Natural killer cell (primary cell): ENCODE data around the gene AR. TPM values are rescaled to one million over a fixed set of nuclear protein-coding genes. Genes with fewer than 3 reads are reported as not detected.

Experiments
- ATAC-seq, 3 donors: fragments of 150-1000 bp in 2 of 3; fragments of 200-7000 bp in 1 of 3; cut with Tn5 transposase; 1 replicate in 1 of 3; 2 replicates in 2 of 3; pipeline ENCODE4 v1.10.0; 2021; ENCODE audit warnings: mild to moderate bottlenecking in 2 of 3, moderate library complexity in 2 of 3
- DNase-seq, 2 donors: peaks; one replicate each; pipeline versions ENCODE4 v3.0.0 to v3.0.0-alpha.2; 2013 to 2021; ENCODE audit warnings: mixed read lengths in 1 of 2
- H3K27ac ChIP-seq: one replicate; pipeline ENCODE4 v1.5.1; 2013; ENCODE audit warnings: mild to moderate bottlenecking, low read length
- H3K27me3 ChIP-seq: one replicate; pipeline ENCODE4 v1.6.1; 2013; ENCODE audit warnings: low read length; ENCODE audit not compliant: control insufficient read depth, insufficient read depth
- H3K36me3 ChIP-seq: one replicate; pipeline ENCODE4 v1.6.1; 2013; ENCODE audit warnings: low read length; ENCODE audit not compliant: control insufficient read depth, insufficient read depth
- H3K4me1 ChIP-seq: one replicate; pipeline ENCODE4 v1.6.1; 2013; ENCODE audit warnings: low read length; ENCODE audit not compliant: control insufficient read depth, insufficient read depth
- H3K4me3 ChIP-seq: one replicate; pipeline ENCODE4 v1.5.1; 2013; ENCODE audit warnings: low read length
- H3K9me3 ChIP-seq: one replicate; pipeline ENCODE4 v1.6.1; 2013; ENCODE audit warnings: low read length; ENCODE audit not compliant: control insufficient read depth, insufficient read depth
- H3K27ac Mint-ChIP-seq, 2 donors: one replicate each; pipeline ENCODE4 v1.8.0; 2022; ENCODE audit warnings: mild to moderate bottlenecking in 2 of 2, mixed read lengths in 2 of 2, moderate library complexity in 1 of 2
- H3K27me3 Mint-ChIP-seq, 2 donors: one replicate each; pipeline ENCODE4 v1.8.0; 2022; ENCODE audit warnings: low read depth in 2 of 2, mixed read lengths in 2 of 2
- H3K36me3 Mint-ChIP-seq: one replicate; pipeline ENCODE4 v1.8.0; 2022; ENCODE audit warnings: mixed read lengths
- H3K4me1 Mint-ChIP-seq, 2 donors: one replicate each; pipeline ENCODE4 v1.8.0; 2022; ENCODE audit warnings: mixed read lengths in 2 of 2
- H3K4me3 Mint-ChIP-seq: one replicate; pipeline ENCODE4 v1.8.0; 2022; ENCODE audit warnings: mild to moderate bottlenecking, moderate library complexity, mixed read lengths
- H3K9me3 Mint-ChIP-seq, 2 donors: one replicate each; pipeline ENCODE4 v1.8.0; 2022; ENCODE audit warnings: mixed read lengths in 2 of 2
- CTCF ChIP-seq: fragments of 200-600 bp; IDR thresholded peaks from one replicate; pipeline ENCODE4 v1.8.0; 2022; ENCODE audit warnings: antibody characterized with exemption
- WGBS: methylation state at CpG from one replicate; pipeline ENCODE4 v1.1.7; 2013; ENCODE audit warnings: missing lambda C conversion rate; ENCODE audit not compliant: insufficient coverage; 5-methylcytosine and 5-hydroxymethylcytosine counted together
- intact Hi-C: fragments of 100-400 bp; cut with micrococcal nuclease; formaldehyde crosslinking; loops from one replicate; pipeline ENCODE4 v1.14.2; 2022
- total RNA-seq, 4 donors: library from RNA; stranded (reverse); fragments of 120-200 nt in 1 of 4; gene quantifications; one replicate each; pipeline versions ENCODE4 v1.2.3 to v1.2.4, GENCODE V29; 2013 to 2022

Gene AR
- total RNA-seq, 3 donors from 2014 or later (not counting 1 experiment from before 2014, with no cell fraction given) = 0.02 TPM; not detected in 2

GRCh38 chrX:67610282-67610681 lies 66.5 kb downstream of the AR start:
- ATAC-seq (no peak), DNase-seq (no peak)
- no peaks in the 10 kb centered on the region for H3K36me3 ChIP-seq
- no peak overlapping the region for H3K27ac ChIP-seq
- Mint-ChIP-seq H3K27ac (no peak overlapping the region), H3K4me3 (no peak overlapping the region), H3K27me3 (peaks cover 0 to 6% of the 10 kb centered on the region in 2 donors), H3K4me1 (no peaks in the 10 kb centered on the region), H3K9me3 (peaks cover 2 to 3% of the 10 kb centered on the region in 2 donors), H3K36me3 (peaks cover 7% of the 10 kb centered on the region)
- no CpG with 5 or more reads among the region's 1 CpG for WGBS
- H3K27me3 ChIP-seq = no peaks in the 10 kb centered on the region
- TF ChIP-seq CTCF = no peak
- intact Hi-C loops = no loop called here
- no peak overlapping the region for H3K4me3 ChIP-seq
- H3K4me1 ChIP-seq = no peaks in the 10 kb centered on the region
- H3K9me3 ChIP-seq = no peaks in the 10 kb centered on the region

- H3K27ac ChIP-seq = no peak overlapping the region
- no peaks in the 10 kb centered on the region for H3K27me3 Mint-ChIP-seq
- ATAC-seq = no peak
Measured at GRCh38 chrX:67612231-67612630, 68.4 kb downstream of the AR start.

GRCh38 chrX:67613366-67613765 lies 69.5 kb downstream of the AR start:
- TF ChIP-seq CTCF = no peak
- Histone ChIP-seq H3K4me1 (no peaks in the 10 kb centered on the region), H3K4me3 (no peak overlapping the region), H3K36me3 (no peaks in the 10 kb centered on the region), H3K27me3 (no peaks in the 10 kb centered on the region), H3K9me3 (no peaks in the 10 kb centered on the region), H3K27ac (no peak overlapping the region)
- ATAC-seq (no peak), DNase-seq (no peak)
- H3K9me3 Mint-ChIP-seq = peaks cover 2 to 7% of the 10 kb centered on the region in 2 donors
- no peak overlapping the region for H3K27ac Mint-ChIP-seq
- no peak overlapping the region for H3K4me3 Mint-ChIP-seq
- no peaks in the 10 kb centered on the region for H3K4me1 Mint-ChIP-seq
- peaks cover 7% of the 10 kb centered on the region for H3K36me3 Mint-ChIP-seq
- intact Hi-C loops = no loop called here
- no peaks in the 10 kb centered on the region for H3K27me3 Mint-ChIP-seq

More at GRCh38 chrX:67612231-67612630, 68.4 kb downstream of the AR start:
- intact Hi-C loops = no loop called here
- H3K4me3 Mint-ChIP-seq = no peak overlapping the region
- 90% methylated on average over 3 of the region's 3 CpGs for WGBS
- DNase-seq = no peak
- no peak for TF ChIP-seq CTCF
- H3K9me3 Mint-ChIP-seq = peaks cover 2 to 3% of the 10 kb centered on the region in 2 donors
- no peaks in the 10 kb centered on the region for H3K27me3 ChIP-seq
- H3K36me3 ChIP-seq = no peaks in the 10 kb centered on the region
- no peak overlapping the region for H3K4me3 ChIP-seq
- no peak overlapping the region for H3K27ac Mint-ChIP-seq
- peaks cover 7% of the 10 kb centered on the region for H3K36me3 Mint-ChIP-seq
- H3K4me1 Mint-ChIP-seq = no peaks in the 10 kb centered on the region
- H3K4me1 ChIP-seq = no peaks in the 10 kb centered on the region
- H3K9me3 ChIP-seq = no peaks in the 10 kb centered on the region

GRCh38 chrX:67613996-67614395 lies 70.2 kb downstream of the AR start:
- no peak for TF ChIP-seq CTCF
- H3K27ac Mint-ChIP-seq = no peak overlapping the region
- peaks cover 7% of the 10 kb centered on the region for H3K36me3 Mint-ChIP-seq
- Histone ChIP-seq H3K36me3 (no peaks in the 10 kb centered on the region), H3K27ac (no peak overlapping the region), H3K9me3 (no peaks in the 10 kb centered on the region), H3K27me3 (no peaks in the 10 kb centered on the region), H3K4me1 (no peaks in the 10 kb centered on the region), H3K4me3 (no peak overlapping the region)
- DNase-seq (no peak), ATAC-seq (no peak)
- 10% methylated on average over 1 of the region's 2 CpGs for WGBS
- H3K4me3 Mint-ChIP-seq = no peak overlapping the region
- H3K9me3 Mint-ChIP-seq = peaks cover 2 to 7% of the 10 kb centered on the region in 2 donors
- no peaks in the 10 kb centered on the region for H3K27me3 Mint-ChIP-seq
- intact Hi-C loops = no loop called here
- no peaks in the 10 kb centered on the region for H3K4me1 Mint-ChIP-seq
